ENCODE data around the gene TOP2A. TPM values are rescaled to one million over a fixed set of nuclear protein-coding genes. Genes with fewer than 3 reads are reported as not detected.
"Not testable (repeated sequence)": the region's sequence is repeated elsewhere in the genome, so short reads cannot be mapped to it uniquely, and the experiment has no call there.

Gene TOP2A
- polyA plus RNA-seq, 1 donor, result 45.8 TPM

DNA sequence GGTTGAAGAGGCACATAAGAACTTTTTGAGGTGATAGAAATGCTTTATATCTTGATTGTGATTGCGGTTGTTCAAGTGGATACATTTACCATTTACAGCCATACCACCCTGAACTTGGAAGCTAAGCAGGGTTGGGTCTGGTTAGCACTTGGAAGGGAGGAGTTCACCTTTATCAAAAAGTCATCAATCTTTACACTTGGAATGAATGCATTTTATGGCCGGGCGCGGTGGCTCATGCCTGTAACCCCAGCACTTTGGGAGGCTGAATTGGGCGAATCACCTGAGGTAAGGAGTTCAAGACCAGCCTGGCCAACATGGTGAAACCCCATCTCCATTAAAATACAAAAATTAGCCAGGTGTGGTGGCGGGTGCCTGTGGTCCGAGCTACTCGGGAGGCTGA is 43.7 kb downstream of the TOP2A start:
- no peak for DNase-seq

DNA sequence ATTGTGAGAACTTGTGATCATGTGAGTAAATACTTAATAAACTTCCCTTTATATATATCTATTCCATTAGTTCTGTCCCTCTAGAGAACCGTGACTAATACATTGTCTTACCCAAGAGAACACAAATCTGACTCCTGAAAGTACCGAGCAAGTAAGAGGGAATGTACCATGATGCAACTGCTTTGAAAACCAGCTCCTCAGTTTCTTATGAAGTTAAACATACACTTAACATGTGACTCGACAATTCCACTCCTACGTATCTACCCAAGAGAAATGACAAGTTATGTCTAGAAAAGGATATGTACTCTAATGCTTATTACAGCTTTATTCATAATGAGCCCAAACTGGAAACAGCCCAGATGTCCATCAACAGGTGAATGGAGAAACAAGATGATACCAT is 44.4 kb downstream of the TOP2A start:
- no peak for DNase-seq

DNA sequence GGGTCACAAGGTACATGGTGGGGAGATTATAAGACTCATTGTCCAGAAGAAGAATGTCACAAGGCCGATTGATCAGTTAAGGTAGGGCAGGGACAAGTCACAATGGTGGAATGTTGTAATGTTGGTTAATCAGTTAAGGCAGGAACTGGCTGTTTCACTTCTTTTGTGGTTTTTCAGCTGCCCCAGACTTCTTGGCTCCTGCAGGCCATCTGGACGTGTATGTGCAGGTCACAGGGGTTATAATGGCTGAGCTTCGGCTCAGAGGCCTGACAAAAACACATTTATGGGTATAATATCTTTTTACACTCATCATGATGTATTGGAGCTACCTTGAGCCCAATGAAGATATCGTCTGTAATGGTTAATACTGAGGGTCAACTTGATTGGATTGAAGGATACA is 45.1 kb downstream of the TOP2A start:
- DNase-seq, result not testable (repeated sequence)

DNA sequence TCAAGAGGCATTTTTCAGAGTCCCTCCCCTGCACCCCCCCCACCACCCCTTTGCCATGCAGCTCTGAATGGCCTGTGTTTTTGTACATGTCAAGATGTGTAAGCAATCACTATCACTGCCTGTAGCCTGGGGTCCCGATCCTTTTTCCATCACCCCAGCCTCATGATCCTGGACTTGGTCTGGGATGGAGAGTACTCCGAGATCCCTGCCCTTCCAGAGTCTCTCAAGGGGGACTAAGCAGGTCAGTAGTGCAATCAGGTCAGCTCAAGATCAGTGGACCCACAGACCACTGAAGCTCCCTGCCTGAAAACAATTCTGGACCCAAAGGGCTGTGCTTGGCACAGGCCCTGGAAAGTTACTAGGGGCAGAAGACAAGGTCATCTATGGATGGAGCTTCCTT is 45.7 kb downstream of the TOP2A start:
- DNase-seq, result no peak

DNA sequence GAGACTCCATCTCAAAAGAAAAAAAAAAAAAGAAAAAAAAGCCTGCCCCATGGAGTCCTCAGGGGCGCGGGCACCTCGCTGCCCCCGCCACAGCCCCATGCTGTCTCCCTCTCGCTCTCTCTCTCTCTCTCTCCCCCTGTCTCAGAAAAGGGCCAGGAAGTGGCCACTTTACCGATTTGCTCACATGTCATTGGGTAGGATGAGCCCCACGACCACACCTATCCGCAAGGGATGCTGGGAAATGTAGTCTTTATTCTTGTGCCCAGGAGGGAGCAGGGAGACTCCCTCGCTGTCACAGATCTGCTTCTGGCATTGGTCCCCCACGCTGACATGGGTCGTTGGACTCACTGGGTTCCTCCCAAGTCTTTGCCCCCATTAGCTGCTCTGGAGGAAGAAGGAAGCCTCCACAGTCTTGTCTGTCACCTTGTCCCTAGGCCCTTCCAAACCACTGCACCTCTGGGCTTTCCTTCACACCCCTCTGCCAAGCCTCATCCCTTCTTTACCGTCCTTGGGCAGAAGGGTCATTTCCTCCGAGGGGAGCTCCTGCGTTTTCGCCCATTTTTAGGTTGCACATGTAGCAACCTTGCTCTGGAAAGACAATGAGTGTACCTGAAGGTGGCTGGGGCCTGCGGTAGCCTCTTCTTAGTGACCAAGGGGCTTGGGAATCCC is 46.3 kb downstream of the TOP2A start:
- no peak for DNase-seq

DNA sequence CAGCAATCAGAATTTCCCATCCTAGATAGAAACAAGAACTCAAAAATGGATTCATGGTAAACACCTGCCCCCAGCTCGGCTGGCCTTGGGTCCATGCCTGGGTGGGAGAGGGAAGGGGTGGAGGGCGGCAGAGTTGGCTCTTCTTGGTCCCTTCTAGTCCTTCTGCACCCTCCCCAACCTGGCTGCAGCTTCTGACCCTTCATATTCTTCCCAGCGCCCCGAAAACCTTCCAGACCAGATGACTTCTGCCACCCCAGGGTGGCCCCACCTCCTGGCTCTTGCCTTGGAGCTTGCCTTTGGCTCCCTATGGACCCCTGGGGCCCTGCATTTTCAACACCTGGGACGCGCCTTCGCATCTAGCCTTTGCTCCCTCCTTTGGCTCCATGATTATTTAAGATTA is 47.8 kb downstream of the TOP2A start:
- DNase-seq, result no peak

DNA sequence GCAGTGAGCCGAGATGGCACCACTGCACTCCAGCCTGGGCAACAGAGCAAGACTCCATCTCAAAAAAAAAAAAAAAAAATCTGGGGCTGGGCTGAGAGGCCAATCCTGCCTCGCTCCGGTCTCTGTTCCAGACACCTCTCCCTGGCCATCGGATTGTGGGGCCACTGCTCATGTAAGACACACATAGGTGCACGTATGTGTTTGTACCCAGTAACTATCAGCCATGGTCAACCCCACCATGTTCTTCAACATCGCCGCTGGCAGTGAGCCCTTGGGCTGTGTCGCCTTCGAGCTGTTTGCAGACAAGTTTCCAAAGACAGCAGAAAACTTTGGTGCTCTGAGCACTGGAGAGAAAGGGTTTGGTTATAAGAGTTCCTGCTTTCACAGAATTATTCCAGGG is 50.0 kb downstream of the TOP2A start:
- not testable (repeated sequence) for DNase-seq

DNA sequence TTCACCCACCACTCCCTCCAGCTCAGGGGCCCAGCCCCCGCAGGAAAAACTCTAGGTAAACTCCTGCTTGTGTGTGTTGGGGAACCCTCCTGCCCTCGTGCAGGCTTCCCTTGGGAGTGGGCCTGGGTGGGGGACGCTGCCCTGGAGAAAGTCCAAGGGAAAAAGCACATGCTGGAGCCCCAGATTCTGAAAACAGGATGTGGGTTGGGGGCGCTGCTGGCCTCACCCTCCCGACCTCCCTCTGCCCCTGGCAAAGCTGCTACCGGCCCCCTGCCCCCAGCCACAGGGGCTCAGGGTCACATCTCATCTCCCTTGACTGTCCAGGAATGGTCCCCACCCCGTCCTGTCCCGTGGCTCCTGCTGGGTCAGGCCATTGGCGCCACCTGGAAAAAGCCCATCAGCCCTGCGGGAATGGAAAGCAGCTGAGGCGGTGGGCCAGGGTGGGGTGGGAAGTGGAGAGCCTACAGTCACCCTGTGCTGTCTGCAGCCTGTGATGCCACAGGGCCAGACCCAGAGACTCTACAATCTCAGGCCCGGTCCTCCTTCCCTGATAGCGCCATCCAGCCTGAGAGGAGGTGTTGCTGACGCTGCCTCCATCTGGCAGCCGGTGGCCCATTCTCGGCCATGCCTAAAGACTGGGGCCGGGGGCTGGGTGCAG is 50.7 kb downstream of the TOP2A start:
- DNase-seq, result no peak

DNA sequence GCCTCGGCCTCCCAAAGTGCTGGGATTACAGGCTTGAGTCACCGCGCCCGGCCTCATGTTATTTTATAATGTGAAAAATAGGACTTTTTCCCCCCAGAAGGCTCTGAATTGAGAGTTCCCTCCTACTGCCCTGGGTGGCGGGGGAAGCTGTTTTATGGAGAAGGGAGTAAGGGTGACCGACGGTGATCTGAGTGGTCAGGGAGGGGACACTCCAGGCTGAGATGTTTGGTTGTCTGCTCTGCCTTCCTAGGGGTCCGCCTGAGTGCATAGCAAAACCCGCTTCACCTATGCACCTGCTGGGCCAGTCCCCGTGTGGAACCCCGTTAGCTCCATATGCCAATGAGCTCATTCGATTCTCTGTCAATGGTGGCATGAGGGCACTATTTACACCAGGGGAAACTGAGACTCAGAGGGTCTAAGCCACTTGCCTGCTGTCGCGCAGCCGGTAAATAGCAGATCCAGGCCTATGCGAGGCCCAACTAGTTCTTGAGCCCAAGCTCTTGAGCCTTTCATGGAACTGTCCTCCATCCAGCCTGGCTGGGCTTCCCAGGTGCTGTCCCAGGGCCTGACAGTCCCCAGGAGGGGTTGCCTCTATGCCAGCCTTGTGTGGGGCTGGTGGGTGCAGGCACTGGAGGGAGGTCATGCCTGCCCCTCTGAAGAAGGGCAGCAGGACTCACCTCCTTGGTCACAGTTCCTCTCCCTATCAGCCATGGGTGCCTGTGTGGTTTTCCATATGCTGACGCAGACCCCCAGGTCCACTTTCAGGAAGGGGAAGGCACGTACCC is 51.4 kb downstream of the TOP2A start:
- no peak for DNase-seq

DNA sequence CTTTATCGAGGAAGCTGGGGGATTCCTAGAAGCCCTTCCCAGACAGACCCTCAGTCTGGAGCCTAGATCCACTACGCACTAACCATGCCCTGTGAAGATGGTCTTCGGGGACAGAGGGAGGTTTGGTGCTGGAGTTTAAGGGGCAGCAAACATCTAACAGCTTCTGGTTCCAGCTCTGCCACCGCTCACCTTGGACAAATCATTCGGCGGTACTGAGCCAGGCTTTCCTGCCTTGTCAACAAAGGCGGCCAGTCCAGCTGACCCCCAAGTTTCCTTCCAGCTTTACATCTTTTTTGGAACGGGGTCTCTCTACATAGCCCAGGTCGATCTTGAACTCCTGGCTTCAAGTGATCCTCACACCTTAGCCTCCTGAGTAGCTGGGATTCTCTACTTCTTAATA is 52.8 kb downstream of the TOP2A start:
- no peak for DNase-seq

DNA sequence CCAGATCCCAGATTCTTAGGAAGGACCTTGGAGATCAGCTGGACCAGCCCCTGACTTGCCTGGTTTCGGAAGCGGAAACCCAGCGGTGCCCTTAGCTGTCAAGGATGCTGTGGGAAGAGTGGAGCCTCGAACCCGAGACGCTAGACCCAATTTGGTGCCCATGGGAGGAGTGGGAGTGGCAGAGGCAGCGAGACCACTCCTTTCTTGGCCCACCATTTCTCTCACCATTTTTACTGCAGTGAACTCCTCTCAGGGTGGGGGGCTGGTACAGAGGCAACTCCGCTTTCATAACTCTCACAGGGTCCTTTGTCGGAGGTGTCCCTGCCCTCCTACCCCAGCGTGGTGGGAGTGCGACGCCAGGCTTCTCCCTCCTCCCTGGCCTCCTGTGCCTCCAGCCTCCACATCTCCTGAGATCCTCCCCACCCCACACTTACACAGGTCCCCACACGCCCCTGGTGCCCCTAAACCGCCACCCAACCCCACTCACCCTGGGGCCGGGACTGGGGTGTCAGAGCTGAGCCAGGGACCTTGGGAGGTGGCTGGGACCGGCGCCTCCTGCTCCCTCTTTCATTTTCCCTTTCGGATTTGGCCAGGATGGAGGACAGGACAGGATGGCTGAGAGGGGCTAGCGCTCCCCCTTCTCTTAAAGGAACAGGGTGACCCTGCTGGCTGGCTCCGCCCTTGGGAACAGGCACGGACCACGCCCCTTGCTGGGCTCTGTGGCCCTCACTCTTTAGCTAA is 53.4 kb downstream of the TOP2A start, which contains the start of gene GJD3:
Gene GJD3 (minus strand): TSS at position 617 of the 741 bp plus-strand sequence. CDS start 922 bp downstream, outside the sequence.
- no peak for DNase-seq

DNA sequence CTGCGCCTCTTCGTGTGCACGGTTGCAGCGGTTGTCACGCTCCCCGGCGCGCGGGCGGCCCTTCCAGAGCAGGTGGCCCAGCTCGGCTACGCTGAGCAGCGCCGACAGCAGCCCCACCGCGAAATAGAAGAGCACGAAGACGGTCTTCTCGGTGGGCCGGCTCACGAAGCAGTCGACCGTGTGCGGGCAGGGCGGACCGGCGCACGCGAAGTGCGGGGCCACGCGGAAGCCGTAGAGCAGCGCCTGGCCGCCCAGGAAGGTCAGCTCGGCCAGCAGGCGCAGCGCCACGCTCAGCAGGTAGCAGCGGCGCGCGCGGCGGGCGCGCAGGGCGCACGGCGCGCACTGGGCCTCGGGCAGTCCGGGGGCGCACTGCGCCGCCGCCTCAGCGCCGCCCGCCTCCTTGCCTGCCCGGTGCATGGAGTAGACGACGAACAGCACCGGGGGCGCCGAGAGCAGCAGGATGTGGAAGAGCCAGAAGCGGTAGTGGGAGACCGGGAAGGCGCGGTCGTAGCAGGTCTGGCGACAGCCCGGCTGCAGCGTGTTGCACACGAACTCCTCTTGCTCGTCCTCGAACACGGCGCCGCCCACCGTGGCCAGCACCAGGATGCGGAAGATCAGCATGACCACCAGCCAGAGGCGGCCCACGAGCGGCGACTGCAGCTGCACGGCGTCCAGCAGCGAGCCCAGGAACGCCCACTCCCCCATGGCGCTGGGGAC is 54.4 kb downstream of the TOP2A start:
- DNase-seq, result no peak

DNA sequence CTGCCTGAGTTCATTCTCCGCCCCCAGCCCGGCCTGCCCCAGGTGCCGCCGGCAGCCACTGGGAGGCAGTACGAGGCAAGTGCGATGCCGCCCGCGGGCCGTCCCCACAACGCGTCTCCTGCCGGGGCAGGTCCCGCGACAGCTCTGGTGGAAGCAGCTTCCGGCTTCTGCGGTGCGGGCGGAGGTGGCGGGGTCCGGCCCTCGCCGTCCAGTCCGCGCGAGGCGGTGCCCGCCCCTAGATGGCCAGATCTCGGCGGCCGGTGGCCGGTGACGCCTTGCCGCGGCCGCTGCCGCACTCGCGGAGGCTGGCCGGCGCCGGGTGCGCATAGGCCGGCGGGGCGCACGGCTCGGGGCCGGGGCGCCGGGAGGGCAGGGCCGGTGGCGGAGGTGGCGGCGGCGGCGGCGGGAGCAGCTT is 55.0 kb downstream of the TOP2A start:
- no peak for DNase-seq

DNA sequence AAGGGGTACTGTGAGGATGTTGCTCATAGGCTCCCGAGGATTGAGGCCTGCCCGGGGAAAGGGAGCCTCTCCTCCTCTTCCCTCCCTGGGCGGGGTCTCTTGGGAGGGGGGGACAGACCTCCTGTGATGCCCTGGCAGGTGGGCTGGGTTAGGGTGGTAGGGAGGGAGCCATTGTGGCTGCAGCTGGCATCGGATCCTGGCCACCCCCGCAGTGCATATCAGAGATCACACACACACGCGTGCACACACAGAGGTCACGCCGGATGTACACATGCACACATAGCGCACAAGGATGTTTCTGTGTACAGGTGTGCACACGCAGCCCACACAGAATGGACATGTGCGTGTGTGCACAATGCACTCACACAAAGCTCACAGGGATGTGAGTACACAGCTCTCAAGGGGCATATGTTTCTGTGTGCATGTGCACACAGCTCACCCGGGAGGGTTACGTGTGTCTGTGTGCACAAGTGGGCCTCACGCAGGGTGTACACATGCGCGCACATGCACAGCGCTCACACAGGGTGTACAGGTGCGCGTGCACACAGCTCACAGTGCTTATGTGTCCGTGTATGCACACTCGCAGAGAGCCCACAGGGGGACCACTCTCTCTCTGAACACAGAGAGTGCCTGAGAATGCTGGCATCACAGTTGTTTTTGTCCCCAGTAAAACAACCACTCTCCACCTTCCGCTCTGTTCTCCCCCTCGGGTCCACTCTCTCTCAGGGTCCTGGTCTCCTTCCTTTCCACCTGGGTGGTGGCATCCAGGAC is 55.6 kb downstream of the TOP2A start:
- no peak for DNase-seq

DNA sequence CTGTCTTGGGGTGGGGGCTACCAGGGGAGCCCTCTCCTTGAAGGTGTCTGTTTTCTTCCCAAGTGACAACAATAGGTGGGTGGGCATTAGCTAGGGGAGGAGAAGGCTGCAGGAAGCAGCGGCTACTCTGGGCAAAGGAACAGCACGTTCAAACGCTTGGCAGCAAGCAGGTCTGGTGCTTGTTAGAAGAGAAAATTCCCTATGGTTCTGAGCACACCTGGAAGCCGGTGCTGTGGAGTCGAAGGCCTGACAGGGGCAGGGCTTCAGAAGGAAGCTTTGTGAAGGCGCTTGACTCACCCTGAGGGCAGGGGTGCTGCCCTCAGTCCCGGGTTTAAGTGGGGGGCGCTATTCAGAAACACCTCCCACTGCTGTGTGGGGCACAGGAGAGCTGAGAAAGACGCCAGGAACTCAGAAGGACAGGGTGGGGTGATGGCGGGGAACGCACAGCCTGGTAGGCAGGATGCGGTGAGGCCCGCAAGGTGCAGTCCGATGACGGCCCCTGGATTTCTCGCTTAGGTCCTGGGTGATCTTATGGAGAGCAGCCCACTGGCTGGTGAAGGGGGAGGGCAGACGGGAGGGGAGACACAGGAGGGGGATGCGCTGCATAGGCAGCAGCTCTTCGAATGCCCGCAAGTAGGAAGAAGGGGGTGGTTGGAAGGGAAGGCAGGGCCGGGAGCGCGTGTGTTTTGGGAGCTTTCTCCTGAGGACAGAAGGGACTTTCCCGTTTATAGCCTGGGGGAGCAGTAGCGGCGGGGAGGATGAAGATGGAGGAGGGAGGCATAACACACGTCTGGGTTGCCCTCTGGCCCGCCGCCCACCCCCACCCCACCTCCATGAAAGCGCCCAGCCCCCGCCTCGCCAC is 56.4 kb downstream of the TOP2A start:
- no peak for DNase-seq

DNA sequence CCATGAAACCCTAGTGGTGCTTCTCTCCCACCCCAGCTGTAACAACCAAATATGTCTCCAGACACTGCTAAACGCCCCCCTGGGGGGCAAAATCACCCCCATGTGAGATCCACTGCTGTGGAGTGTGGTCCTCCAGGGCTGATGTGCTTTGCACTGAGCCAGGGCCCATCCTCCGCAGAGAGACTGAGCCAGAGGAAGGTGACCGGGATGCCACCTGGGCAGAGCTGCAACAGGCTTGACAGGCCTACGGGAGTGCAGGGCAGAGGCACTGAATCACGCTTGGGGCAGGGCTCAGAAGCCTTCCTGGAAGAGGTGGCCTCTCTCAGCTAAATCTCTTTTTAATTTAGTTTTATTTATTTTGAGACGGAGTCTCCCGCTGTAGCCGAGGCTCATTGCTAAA is 57.6 kb downstream of the TOP2A start:
- DNase-seq, result no peak

DNA sequence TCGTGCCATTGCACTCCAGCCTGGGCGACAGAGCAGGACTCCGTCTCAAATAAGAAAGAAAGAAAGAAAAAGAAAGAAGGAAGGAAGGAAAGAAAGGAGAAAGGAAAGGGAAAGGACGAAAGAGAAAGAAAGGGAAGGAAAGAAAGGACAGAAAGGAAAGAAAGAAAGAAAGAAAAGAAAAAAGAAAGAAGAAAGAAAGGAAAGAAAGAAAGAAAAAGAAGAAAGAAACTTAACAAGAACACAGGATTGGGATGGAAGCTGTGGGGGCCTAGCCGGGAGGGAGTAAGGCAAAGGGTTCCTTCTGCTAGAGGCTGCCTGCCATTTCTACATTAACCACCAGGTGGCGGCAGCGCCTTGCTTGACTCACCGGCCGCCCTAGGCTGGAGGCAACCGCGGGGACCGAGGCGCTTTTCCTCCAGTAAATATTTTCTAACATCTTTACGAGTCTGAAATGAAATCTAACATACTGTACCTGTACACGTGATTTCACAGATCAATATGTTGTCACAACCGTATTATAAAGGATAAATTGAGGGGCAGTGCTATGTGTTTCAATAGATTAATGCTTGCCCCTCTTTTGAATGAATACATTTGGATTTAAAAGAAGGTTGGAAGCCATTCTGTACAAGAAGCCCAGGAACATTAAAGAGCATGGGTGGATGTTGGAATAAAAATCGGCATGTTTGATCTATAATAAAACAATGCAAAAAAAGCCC is 59.2 kb downstream of the TOP2A start:
- peak; percentile 89 for DNase-seq

DNA sequence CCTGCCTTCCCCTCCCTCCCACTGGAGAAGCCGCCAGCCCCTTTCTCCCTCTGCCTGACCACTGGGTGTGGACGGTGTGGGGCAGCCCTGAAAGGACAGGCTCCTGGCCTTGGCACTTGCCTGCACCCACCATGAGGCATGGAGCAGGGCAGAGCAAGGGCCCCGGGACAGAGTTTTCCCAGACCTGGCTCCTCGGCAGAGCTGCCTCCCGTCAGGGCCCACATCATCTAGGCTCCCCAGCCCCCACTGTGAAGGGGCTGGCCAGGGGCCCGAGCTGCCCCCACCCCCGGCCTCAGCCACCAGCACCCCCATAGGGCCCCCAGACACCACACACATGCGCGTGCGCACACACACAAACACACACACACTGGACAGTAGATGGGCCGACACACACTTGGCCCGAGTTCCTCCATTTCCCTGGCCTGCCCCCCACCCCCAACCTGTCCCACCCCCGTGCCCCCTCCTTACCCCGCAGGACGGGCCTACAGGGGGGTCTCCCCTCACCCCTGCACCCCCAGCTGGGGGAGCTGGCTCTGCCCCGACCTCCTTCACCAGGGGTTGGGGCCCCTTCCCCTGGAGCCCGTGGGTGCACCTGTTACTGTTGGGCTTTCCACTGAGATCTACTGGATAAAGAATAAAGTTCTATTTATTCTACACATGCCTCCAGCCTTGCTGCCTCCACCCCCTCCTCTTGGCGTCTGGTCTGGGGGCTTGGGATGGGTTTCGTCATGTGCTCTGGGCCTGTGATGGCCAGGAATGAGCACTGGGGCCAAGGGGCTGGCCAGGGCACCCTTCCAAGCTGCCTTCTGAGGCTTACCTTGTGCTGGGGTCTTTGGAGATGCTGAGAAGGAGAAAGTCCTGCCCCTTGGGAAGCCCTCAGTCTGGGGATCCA is 60.5 kb downstream of the TOP2A start:
- no peak for DNase-seq
